ENCODE data around the gene XPO5. TPM values are rescaled to one million over a fixed set of nuclear protein-coding genes. Genes with fewer than 3 reads are reported as not detected.

Gene XPO5
- total RNA-seq, 1 experiment from 2014 or later = 97.8 TPM

DNA sequence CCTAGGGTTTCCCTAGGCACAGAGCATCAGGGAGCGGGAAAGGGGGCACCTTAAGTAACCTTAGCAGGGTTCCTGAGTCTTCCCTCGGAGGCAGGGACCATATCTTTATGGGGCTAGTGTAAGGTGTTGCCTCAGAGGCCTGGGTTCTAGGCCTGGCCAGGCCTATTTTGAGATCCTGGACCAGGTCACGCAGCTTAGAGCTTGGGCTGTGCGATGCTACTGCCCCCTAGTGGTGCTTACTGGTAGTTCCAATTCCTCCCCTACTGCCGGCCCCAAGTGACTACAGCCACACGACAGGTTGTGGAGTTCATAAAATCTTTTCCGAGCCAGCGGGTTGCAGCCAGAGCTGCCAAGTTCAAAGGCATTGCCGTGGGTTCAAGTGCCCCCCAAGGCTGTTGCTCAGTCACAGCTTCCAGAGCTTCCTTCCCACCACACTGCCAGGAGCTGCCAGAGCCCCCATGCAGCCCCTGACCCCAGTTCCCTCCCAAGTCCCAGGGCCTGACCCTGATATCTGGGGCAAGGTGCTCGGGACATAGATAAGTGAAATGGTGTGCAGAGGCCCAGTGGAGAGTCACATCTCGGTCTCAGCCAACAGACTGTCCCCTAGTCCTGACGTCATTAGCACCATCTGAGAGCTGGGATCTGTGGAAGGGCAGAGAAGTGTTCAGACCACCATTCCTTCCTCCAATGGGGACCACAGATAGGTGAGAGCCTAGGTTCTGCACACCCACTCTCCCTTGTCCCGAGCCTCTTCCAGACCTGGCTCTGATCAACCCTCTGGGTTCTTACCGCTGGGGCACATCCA lies 69.0 kb downstream of the XPO5 start:
- DNase-seq (ENCODE audit: low spot score) (peak; percentile 81), ATAC-seq (peak; percentile 63)
- Mint-ChIP-seq H3K27me3 (ENCODE audit: low read depth) (peaks cover 28% of the 10 kb centered on the region), H3K9me3 (no peaks in the 10 kb centered on the region), H3K27ac (no peak overlapping the region), H3K4me1 (peaks cover 17% of the 10 kb centered on the region), H3K36me3 (peaks cover 29% of the 10 kb centered on the region), H3K4me3 (no peak overlapping the region)
- TF ChIP-seq TCF7 (CRISPR knock-in tag; IDR thresholded peaks at IDR 0.05; ENCODE audit: low read depth) (no peak), TP53 (CRISPR knock-in tag; IDR thresholded peaks at IDR 0.05) (no peak), ZNF416 (CRISPR knock-in tag; IDR thresholded peaks at IDR 0.05) (0 out of 2 replicates have a peak, but pooled peaks have one; percentile 28)
- TF ChIP-seq, protein P1, sequence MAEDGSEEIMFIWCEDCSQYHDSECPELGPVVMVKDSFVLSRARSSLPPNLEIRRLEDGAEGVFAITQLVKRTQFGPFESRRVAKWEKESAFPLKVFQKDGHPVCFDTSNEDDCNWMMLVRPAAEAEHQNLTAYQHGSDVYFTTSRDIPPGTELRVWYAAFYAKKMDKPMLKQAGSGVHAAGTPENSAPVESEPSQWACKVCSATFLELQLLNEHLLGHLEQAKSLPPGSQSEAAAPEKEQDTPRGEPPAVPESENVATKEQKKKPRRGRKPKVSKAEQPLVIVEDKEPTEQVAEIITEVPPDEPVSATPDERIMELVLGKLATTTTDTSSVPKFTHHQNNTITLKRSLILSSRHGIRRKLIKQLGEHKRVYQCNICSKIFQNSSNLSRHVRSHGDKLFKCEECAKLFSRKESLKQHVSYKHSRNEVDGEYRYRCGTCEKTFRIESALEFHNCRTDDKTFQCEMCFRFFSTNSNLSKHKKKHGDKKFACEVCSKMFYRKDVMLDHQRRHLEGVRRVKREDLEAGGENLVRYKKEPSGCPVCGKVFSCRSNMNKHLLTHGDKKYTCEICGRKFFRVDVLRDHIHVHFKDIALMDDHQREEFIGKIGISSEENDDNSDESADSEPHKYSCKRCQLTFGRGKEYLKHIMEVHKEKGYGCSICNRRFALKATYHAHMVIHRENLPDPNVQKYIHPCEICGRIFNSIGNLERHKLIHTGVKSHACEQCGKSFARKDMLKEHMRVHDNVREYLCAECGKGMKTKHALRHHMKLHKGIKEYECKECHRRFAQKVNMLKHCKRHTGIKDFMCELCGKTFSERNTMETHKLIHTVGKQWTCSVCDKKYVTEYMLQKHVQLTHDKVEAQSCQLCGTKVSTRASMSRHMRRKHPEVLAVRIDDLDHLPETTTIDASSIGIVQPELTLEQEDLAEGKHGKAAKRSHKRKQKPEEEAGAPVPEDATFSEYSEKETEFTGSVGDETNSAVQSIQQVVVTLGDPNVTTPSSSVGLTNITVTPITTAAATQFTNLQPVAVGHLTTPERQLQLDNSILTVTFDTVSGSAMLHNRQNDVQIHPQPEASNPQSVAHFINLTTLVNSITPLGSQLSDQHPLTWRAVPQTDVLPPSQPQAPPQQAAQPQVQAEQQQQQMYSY (CRISPR knock-in tag; IDR thresholded peaks at IDR 0.05) = no peak
- TF ChIP-seq, protein P2, sequence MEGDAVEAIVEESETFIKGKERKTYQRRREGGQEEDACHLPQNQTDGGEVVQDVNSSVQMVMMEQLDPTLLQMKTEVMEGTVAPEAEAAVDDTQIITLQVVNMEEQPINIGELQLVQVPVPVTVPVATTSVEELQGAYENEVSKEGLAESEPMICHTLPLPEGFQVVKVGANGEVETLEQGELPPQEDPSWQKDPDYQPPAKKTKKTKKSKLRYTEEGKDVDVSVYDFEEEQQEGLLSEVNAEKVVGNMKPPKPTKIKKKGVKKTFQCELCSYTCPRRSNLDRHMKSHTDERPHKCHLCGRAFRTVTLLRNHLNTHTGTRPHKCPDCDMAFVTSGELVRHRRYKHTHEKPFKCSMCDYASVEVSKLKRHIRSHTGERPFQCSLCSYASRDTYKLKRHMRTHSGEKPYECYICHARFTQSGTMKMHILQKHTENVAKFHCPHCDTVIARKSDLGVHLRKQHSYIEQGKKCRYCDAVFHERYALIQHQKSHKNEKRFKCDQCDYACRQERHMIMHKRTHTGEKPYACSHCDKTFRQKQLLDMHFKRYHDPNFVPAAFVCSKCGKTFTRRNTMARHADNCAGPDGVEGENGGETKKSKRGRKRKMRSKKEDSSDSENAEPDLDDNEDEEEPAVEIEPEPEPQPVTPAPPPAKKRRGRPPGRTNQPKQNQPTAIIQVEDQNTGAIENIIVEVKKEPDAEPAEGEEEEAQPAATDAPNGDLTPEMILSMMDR (IDR thresholded peaks at IDR 0.05) = peak; percentile 97
- CTCF ChIA-PET = interaction anchor here (0.8 to 4.6 kb wide), 21 partner anchors 9 to 278 kb away, joined by 3 to 75 read pairs (median 5); partner anchors contain the start of genes ABCC10, DLK2, DNPH1 and POLR1C
- POLR2A ChIA-PET = interaction anchor here (1.7 kb wide), 1 partner anchor 10 kb away, joined by 5 read pairs; no protein-coding TSS in a partner anchor

DNA sequence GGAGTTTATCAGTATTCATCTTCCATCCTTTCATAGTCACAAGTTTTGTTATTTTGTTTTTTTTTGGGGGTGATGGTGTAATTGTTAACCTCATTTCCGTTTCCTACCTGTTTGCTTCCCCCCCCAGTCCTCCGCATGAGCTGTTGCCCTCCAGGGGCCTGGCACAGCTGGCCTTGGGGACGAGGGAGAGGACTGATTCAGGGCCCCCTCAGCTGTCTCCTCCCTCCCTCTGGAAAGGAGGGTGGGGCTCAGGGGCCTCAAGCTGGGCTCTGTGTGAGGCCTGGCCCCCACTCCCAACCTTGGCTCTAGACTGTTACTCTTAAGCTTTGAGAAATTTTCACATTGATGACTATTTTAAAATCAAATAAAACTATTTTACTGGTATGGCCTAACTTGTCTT lies 69.7 kb downstream of the XPO5 start:
- H3K4me1 Mint-ChIP-seq = peaks cover 11% of the 10 kb centered on the region
- ATAC-seq (no peak), DNase-seq (ENCODE audit: low spot score) (no peak)
- CTCF ChIA-PET = interaction anchor here (0.8 to 4.6 kb wide), 17 partner anchors 8 to 277 kb away, joined by 3 to 75 read pairs (median 7); partner anchors contain the start of genes DLK2, DNPH1, POLR1C and YIPF3
- peaks cover 28% of the 10 kb centered on the region for H3K27me3 Mint-ChIP-seq (ENCODE audit: low read depth)
- no peaks in the 10 kb centered on the region for H3K9me3 Mint-ChIP-seq
- POLR2A ChIA-PET = interaction anchor here (1.7 kb wide), 1 partner anchor 10 kb away, joined by 5 read pairs; no protein-coding TSS in a partner anchor
- H3K4me3 Mint-ChIP-seq = no peak overlapping the region
- H3K27ac Mint-ChIP-seq = no peak overlapping the region
- TF ChIP-seq HMGA2 (CRISPR knock-in tag; IDR thresholded peaks at IDR 0.05) = no peak
- TF ChIP-seq SP1 (CRISPR knock-in tag; conservative IDR thresholded peaks at IDR 0.05) = no peak
- TF ChIP-seq, protein P3, sequence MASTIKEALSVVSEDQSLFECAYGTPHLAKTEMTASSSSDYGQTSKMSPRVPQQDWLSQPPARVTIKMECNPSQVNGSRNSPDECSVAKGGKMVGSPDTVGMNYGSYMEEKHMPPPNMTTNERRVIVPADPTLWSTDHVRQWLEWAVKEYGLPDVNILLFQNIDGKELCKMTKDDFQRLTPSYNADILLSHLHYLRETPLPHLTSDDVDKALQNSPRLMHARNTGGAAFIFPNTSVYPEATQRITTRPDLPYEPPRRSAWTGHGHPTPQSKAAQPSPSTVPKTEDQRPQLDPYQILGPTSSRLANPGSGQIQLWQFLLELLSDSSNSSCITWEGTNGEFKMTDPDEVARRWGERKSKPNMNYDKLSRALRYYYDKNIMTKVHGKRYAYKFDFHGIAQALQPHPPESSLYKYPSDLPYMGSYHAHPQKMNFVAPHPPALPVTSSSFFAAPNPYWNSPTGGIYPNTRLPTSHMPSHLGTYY (CRISPR knock-in tag; IDR thresholded peaks at IDR 0.05) = no peak
- TF ChIP-seq NFE2L1 (CRISPR knock-in tag; IDR thresholded peaks at IDR 0.05) = no peak
- H3K36me3 Mint-ChIP-seq = peaks cover 32% of the 10 kb centered on the region

DNA sequence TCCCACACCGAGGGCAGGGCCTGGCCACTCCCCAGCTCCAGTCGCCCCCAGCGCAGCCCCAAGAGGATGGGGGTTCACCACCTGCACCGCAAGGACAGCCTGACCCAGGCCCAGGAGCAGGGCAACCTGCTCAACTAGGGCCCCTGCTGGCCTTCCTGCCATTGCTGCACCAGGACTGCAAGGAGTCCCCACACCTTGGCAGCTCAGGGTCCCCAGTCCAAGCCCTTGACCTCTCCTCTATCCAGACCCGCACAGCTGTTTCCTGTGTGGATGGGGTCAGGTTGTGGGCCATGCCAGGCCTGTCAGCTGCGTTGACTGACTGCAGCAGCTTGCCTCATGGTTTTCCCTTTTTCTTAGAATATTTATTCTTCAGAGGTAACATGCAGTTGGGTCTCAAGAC lies 70.1 kb downstream of the XPO5 start:
- H3K9me3 Mint-ChIP-seq = no peaks in the 10 kb centered on the region
- ATAC-seq (no peak), DNase-seq (ENCODE audit: low spot score) (peak; percentile 38)
- peaks cover 32% of the 10 kb centered on the region for H3K36me3 Mint-ChIP-seq
- peaks cover 9% of the 10 kb centered on the region for H3K4me1 Mint-ChIP-seq
- no peak overlapping the region for H3K4me3 Mint-ChIP-seq
- CTCF ChIA-PET = interaction anchor here (0.7 to 4.6 kb wide), 10 partner anchors 11 to 277 kb away, joined by 3 to 75 read pairs (median 8); partner anchors contain the start of genes DLK2, DNPH1, POLR1C and YIPF3
- H3K27ac Mint-ChIP-seq = no peak overlapping the region
- POLR2A ChIA-PET = no interaction called here
- peaks cover 28% of the 10 kb centered on the region for H3K27me3 Mint-ChIP-seq (ENCODE audit: low read depth)
- no peak for TF ChIP-seq ZNF138 (CRISPR knock-in tag; conservative IDR thresholded peaks at IDR 0.05)
- no peak for TF ChIP-seq ELF4 (CRISPR knock-in tag; IDR thresholded peaks at IDR 0.05; ENCODE audit: low read depth)
- TF ChIP-seq KAT7 (CRISPR knock-in tag; IDR thresholded peaks at IDR 0.05; ENCODE audit: borderline replicate concordance) = no peak
- TF ChIP-seq, protein P4, sequence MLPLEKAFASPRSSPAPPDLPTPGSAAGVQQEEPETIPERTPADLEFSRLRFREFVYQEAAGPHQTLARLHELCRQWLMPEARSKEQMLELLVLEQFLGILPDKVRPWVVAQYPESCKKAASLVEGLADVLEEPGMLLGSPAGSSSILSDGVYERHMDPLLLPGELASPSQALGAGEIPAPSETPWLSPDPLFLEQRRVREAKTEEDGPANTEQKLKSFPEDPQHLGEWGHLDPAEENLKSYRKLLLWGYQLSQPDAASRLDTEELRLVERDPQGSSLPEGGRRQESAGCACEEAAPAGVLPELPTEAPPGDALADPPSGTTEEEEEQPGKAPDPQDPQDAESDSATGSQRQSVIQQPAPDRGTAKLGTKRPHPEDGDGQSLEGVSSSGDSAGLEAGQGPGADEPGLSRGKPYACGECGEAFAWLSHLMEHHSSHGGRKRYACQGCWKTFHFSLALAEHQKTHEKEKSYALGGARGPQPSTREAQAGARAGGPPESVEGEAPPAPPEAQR (CRISPR knock-in tag; IDR thresholded peaks at IDR 0.05) = no peak
- no peak for TF ChIP-seq GRHL2 (CRISPR knock-in tag; IDR thresholded peaks at IDR 0.05; ENCODE audit: insufficient replicate concordance, severe bottlenecking)
- TF ChIP-seq, protein P3 (CRISPR knock-in tag; IDR thresholded peaks at IDR 0.05) = no peak
- TF ChIP-seq FOXK1 (CRISPR knock-in tag; IDR thresholded peaks at IDR 0.05) = no peak
- TF ChIP-seq MYBL2 (CRISPR knock-in tag; IDR thresholded peaks at IDR 0.05) = no peak
- TF ChIP-seq, protein P5, sequence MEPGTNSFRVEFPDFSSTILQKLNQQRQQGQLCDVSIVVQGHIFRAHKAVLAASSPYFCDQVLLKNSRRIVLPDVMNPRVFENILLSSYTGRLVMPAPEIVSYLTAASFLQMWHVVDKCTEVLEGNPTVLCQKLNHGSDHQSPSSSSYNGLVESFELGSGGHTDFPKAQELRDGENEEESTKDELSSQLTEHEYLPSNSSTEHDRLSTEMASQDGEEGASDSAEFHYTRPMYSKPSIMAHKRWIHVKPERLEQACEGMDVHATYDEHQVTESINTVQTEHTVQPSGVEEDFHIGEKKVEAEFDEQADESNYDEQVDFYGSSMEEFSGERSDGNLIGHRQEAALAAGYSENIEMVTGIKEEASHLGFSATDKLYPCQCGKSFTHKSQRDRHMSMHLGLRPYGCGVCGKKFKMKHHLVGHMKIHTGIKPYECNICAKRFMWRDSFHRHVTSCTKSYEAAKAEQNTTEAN (CRISPR knock-in tag; IDR thresholded peaks at IDR 0.05) = no peak
- TF ChIP-seq TP53 (CRISPR knock-in tag; IDR thresholded peaks at IDR 0.05) = no peak

Data from WTC11 (cell line).